GM06990 (cell line): Measurements from ENCODE around the gene NOSIP.

Experiments used
- DNase-seq: peaks from one replicate; pipeline ENCODE4 v3.0.0-alpha.2; 2011; ENCODE audit not compliant: insufficient read length; ENCODE audit errors: extremely low read depth
- H3K27me3 ChIP-seq: replicated peaks from 2 replicates; pipeline ENCODE4 v1.6.0; 2011; ENCODE audit warnings: low read length; ENCODE audit not compliant: control insufficient read depth, insufficient read depth
- H3K36me3 ChIP-seq: 2 replicates; pipeline ENCODE4 v1.5.1; 2011; ENCODE audit warnings: low read length; ENCODE audit not compliant: control insufficient read depth, insufficient read depth
- H3K4me3 ChIP-seq: replicated peaks from 2 replicates; pipeline ENCODE4 v1.5.1; 2011; ENCODE audit warnings: low read depth, mild to moderate bottlenecking, control low read depth, low read length
- CTCF ChIP-seq: IDR thresholded peaks from 2 replicates; pipeline ENCODE4 v1.5.1; 2011; ENCODE audit warnings: low read length, control low read depth, mild to moderate bottlenecking, inconsistent platforms; ENCODE audit not compliant: insufficient read depth, poor library complexity, severe bottlenecking

The NOSIP gene

DNA sequence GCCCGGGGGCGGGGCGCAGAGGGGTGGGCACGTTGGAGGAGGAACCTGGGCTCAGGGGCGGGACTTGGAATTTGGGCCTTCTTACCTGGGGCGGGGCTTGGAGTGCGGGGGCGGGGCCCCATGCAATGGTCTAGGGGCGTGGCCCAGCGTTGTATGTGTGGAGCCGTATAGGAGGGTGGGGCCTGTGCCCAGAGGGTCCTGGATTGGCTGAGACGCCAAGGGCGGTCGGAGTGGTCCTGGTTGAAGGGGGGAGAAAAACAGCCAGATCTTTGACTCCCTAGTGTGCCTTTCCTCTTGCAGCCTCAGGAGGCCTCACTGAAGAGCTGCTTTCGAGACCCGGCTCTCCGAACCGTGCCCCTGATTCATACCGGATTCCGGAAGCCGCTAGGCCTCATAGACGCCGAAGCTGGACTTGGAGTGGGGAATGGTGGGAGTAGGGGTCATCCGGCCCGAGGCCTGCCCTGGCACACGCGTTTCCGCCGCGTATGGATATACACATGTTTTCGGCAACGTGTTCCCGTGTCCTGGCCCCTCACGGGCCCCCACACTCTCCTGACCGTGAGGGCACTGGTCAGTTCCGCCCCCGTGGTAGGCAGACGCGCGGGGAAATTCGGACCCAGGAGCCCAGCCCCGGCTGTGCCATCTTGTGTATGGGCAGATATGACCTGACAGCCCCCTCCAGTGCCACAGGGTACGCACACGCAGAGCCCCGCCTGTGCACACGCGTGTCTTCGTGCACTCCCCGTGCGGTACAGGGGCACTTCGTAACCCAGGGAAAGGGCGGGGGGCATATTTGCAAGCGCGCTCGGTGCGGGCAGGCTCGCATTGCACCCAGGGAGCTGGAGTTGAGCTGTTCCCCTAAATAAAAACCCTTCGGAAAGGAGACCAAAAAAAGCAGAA lies 10.0 kb upstream of the NOSIP start:
- Histone ChIP-seq H3K4me3 (peak overlapping the region; percentile 78), H3K36me3 (peaks cover 2% of the 10 kb centered on the region), H3K27me3 (no peaks in the 10 kb centered on the region)
- DNase-seq, result peak; percentile 94
- no peak for TF ChIP-seq CTCF

DNA sequence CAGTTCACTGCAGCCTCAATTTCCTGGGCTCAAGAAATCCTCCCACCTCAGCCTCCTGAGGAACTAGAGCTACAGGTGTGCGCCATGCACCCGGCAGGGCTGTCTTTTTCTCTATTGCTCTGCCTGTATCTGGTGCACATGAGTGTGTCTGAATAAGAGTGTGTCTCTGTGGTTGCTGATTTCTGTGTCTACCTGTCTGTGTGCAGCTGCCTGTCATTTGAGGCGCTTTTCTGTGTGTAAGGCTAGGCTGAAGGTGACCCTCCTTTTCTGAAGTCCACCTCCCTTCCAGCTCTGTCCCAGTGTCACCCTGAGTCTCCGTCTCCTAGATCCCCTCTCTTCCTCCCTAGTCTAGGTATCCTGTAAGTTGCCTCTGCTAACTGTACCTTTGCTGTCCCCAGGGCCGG lies 9.1 kb upstream of the NOSIP start:
- H3K27me3 ChIP-seq, result no peaks in the 10 kb centered on the region
- H3K4me3 ChIP-seq, result no peak overlapping the region
- no peak for DNase-seq
- TF ChIP-seq CTCF, result no peak
- H3K36me3 ChIP-seq, result peaks cover 2% of the 10 kb centered on the region

GRCh38 chr19:49588365-49589122 lies 8.2 kb upstream of the NOSIP start:
- DNase-seq, result no peak
- TF ChIP-seq CTCF, result no peak
- no peaks in the 10 kb centered on the region for H3K27me3 ChIP-seq
- H3K4me3 ChIP-seq, result no peak overlapping the region
- H3K36me3 ChIP-seq, result no peaks in the 10 kb centered on the region

DNA sequence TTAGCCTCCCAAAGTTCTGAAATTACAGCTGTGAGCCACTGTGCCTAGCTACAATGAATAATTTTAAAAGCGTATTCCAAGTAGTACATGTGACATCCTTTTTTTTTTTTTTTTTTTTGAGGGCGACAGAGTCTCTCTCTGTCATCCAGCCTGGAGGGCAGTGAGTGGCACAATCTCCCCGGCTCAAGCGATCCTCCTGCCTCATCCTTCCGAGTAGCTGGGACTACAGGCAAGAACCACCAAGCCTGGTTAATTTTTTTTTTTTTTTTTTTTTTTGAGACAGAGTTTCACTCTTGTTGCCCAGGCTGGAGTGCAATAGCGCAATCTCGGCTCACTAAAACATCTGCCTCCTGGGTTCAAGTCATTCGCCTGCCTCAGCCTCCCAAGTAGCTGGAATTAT lies 6.9 kb upstream of the NOSIP start:
- no peak for TF ChIP-seq CTCF
- Histone ChIP-seq H3K36me3 (no peaks in the 10 kb centered on the region), H3K27me3 (no peaks in the 10 kb centered on the region), H3K4me3 (no peak overlapping the region)
- no peak for DNase-seq

GRCh38 chr19:49585023-49585422 lies 4.7 kb upstream of the NOSIP start:
- no peak overlapping the region for H3K4me3 ChIP-seq
- TF ChIP-seq CTCF, result no peak
- no peaks in the 10 kb centered on the region for H3K27me3 ChIP-seq
- no peak for DNase-seq
- no peaks in the 10 kb centered on the region for H3K36me3 ChIP-seq
